AML-193 (cell line): ENCODE results near the gene PLEKHA4.

Experiments
- DNase-seq, 2 experiments: peaks; one replicate each; lab custom pipeline; 2025; lab: John Stamatoyannopoulos, UW

PLEKHA4 gene

GRCh38 chr19:48830088-48830487 lies 38.3 kb downstream of the PLEKHA4 start:
- no peak for DNase-seq

GRCh38 chr19:48826606-48827020 lies 41.8 kb downstream of the PLEKHA4 start:
- no peak for DNase-seq

- no peak for DNase-seq
Observed at GRCh38 chr19:48822514-48822913, 45.9 kb downstream of the PLEKHA4 start.

- no peak for DNase-seq
Observed at GRCh38 chr19:48821633-48822032, 46.8 kb downstream of the PLEKHA4 start.

DNA sequence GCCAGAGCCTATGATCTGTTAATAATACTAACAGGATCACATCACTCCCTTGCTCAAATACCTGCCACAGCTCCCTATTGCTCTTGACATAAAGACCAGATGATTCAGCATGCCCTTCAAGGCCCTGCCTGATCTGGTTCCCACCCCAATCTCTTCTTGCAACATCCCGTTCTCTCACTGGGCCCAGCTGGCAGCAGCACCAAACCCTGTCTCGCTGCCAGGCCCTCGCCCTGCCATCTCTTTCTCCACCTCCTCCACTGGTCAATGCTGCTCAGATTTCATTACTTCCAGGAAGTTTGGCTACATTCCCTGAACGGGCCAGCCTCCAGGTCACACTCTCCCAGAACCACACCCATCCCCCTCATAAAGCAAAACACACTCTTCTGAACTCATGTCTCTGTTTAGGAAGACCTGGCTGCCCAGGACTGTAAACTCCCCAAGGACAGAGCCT lies 49.0 kb downstream of the PLEKHA4 start:
- no peak for DNase-seq

GRCh38 chr19:48818234-48818820 lies 50.1 kb downstream of the PLEKHA4 start:
- DNase-seq: no peak

DNA sequence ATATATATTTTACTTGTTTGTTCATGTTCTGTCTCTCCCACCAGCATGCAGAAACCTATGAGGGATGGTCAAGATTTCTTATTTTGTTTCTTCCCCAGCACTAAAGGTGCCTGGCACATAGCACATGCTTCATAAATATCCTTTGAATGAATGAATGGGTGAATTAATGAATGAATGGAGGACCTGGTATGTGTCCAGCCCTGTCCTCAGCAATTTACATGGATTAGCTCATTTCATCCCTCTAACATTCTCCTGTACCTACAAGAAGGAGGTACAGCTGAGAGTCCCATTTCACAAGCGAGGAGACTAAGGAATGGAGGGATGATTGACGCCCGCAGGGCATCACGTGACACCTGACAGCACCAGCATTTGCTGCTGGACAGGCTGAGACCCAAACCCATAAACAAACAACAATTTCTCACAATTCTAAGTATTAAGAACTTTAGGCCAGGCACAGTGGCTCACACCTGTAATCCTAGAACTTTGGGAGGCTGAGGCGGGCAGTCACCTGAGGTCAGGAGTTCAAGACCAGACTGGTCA lies 50.8 kb downstream of the PLEKHA4 start:
- DNase-seq: no peak

DNA sequence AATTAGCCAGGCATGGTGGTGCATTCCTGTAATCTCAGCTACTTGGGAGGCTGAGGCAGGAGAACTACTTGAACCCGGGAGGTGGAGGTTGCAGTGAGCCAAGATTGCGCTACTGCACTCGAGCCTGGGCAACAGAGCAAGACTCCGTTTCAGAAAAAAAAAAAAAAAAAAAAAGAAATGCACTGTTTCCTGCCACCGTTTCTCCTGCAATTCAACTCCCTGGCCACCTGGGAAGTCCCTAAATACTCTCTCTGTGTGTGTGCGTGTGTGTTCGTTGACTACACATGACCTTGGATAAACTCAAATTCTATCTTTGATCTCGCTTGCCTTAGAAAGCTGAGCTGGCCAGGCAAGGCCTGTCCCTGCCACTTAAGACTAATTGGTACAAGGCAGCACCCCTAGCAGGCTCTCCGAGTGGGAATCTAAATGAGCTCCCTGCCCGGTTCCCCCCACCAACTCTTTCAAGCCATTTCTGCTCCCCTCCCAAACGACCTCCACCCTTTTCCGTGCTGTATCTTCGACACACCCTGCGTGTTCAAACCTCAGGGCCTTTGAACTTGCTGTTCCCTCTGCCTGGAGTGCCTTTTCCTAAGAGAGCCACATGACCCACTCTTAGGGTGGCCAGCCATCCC lies 52.4 kb downstream of the PLEKHA4 start:
- DNase-seq: no peak

- no peak for DNase-seq
Observed at GRCh38 chr19:48814895-48815294, 53.5 kb downstream of the PLEKHA4 start.

GRCh38 chr19:48813123-48813913 lies 55.1 kb downstream of the PLEKHA4 start:
- no peak for DNase-seq

GRCh38 chr19:48812094-48812929 lies 56.1 kb downstream of the PLEKHA4 start:
- peak; percentile 39 to 45 for DNase-seq

GRCh38 chr19:48810151-48810550 lies 58.3 kb downstream of the PLEKHA4 start:
- no peak for DNase-seq

DNA sequence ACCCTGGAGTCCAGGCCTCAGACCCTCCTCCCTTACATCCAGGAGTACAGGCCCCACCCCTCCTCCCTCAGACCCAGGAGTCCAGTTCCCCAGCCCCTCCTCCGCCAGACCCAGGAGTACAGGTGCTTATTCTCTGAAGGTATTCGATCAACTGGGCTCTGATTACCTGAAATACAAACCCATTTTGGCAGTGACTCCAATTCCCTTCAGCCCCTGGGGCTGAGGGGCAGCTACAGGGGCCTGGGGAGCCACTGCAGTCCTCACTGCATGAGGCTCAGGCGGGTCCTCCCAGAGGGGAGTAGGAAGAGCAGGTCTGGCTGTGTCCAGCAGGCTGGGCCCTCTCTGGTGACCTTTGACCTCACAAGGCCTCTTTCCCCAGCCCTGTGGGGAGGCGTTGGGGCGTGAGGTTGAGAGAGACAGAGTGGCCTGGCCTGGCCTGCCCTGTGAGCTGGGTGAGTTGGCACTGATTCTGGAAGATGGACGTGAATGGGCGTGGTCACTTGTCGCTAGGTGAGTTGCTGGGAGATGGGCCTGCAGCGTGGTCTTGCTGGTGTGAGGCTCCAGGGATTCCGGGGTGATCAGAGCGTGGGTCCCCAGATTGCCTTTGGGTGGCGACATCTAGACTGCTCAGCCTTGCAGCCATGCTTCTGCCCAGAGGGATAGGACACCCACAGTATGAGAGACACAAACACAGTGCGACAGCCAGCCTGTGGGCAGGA lies 60.7 kb downstream of the PLEKHA4 start:
- no peak for DNase-seq

- DNase-seq: peak in 1 of 2 experiments; percentile 25
Observed at GRCh38 chr19:48806818-48807589, 61.4 kb downstream of the PLEKHA4 start.

GRCh38 chr19:48806518-48806817 lies 61.9 kb downstream of the PLEKHA4 start:
- DNase-seq: peak in 1 of 2 experiments; percentile 30

GRCh38 chr19:48805452-48805851 lies 63.0 kb downstream of the PLEKHA4 start:
- no peak for DNase-seq

- DNase-seq: no peak
Observed at GRCh38 chr19:48804496-48804895, 63.9 kb downstream of the PLEKHA4 start.

- DNase-seq: no peak
Observed at GRCh38 chr19:48802623-48803022, 65.8 kb downstream of the PLEKHA4 start.

GRCh38 chr19:48799358-48800300 lies 68.8 kb downstream of the PLEKHA4 start:
- no peak for DNase-seq
